ENCODE data around the gene RGS7.

Gene RGS7

GRCh38 chr1:240999826-241000225 is 357.2 kb downstream of the RGS7 start:
- TF ChIP-seq CTCF (conservative IDR thresholded peaks at IDR 0.05): no peak
- H3K27ac ChIP-seq: no peak overlapping the region

GRCh38 chr1:240998441-240999015 is 358.5 kb downstream of the RGS7 start:
- no peak for TF ChIP-seq CTCF (conservative IDR thresholded peaks at IDR 0.05)
- no peak overlapping the region for H3K27ac ChIP-seq

- no peak overlapping the region for H3K27ac ChIP-seq
- no peak for TF ChIP-seq CTCF (conservative IDR thresholded peaks at IDR 0.05)
These were observed 359.0 kb downstream of the RGS7 start for GRCh38 chr1:240998024-240998423.

- no peak for TF ChIP-seq CTCF (conservative IDR thresholded peaks at IDR 0.05)
- H3K27ac ChIP-seq: no peak overlapping the region
These were observed 364.0 kb downstream of the RGS7 start for GRCh38 chr1:240993004-240993403.

GRCh38 chr1:240991230-240991629 is 365.8 kb downstream of the RGS7 start:
- TF ChIP-seq CTCF (conservative IDR thresholded peaks at IDR 0.05): no peak
- no peak overlapping the region for H3K27ac ChIP-seq

GRCh38 chr1:240987928-240988327 is 369.1 kb downstream of the RGS7 start:
- no peak for TF ChIP-seq CTCF (conservative IDR thresholded peaks at IDR 0.05)
- H3K27ac ChIP-seq: no peak overlapping the region

- no peak overlapping the region for H3K27ac ChIP-seq
- no peak for TF ChIP-seq CTCF (conservative IDR thresholded peaks at IDR 0.05)
These were observed 371.9 kb downstream of the RGS7 start for GRCh38 chr1:240985081-240985480.

Measured in VCaP (cell line).